ENCODE measurements around the gene PCDH9. TPM values are rescaled to one million over a fixed set of nuclear protein-coding genes. Genes with fewer than 3 reads are reported as not detected.
"Not testable (repeated sequence)": the region's sequence is repeated elsewhere in the genome, so short reads cannot be mapped to it uniquely, and the experiment has no call there.

PCDH9 gene
- total RNA-seq, 1 donor from 2014 or later: 0.21 TPM

GRCh38 chr13:66778461-66778860, 451.7 kb downstream of the PCDH9 start:
- no peak overlapping the region for H3K27ac Mint-ChIP-seq

GRCh38 chr13:66775196-66775595, 454.9 kb downstream of the PCDH9 start:
- intact Hi-C loops (cut with micrococcal nuclease): no loop called here
- Mint-ChIP-seq H3K4me1 (ENCODE audit: low read depth) (no peaks in the 10 kb centered on the region), H3K36me3 (ENCODE audit: low read depth) (no peaks in the 10 kb centered on the region), H3K9me3 (peaks cover 8% of the 10 kb centered on the region), H3K27me3 (ENCODE audit: insufficient read depth) (no peaks in the 10 kb centered on the region), H3K27ac (no peak overlapping the region), H3K4me3 (no peak overlapping the region)
- DNase-seq (ENCODE audit: low spot score): no peak

More at GRCh38 chr13:66778461-66778860, 451.7 kb downstream of the PCDH9 start:
- Mint-ChIP-seq H3K9me3 (peaks cover 5% of the 10 kb centered on the region), H3K4me3 (no peak overlapping the region), H3K36me3 (ENCODE audit: low read depth) (no peaks in the 10 kb centered on the region), H3K4me1 (ENCODE audit: low read depth) (no peaks in the 10 kb centered on the region), H3K27me3 (ENCODE audit: insufficient read depth) (no peaks in the 10 kb centered on the region)
- no peak for DNase-seq (ENCODE audit: low spot score)
- intact Hi-C loops (cut with micrococcal nuclease): no loop called here

GRCh38 chr13:66774046-66774445, 456.1 kb downstream of the PCDH9 start:
- Mint-ChIP-seq H3K9me3 (peaks cover 8% of the 10 kb centered on the region), H3K4me3 (no peak overlapping the region), H3K4me1 (ENCODE audit: low read depth) (no peaks in the 10 kb centered on the region), H3K27ac (no peak overlapping the region), H3K27me3 (ENCODE audit: insufficient read depth) (no peaks in the 10 kb centered on the region), H3K36me3 (ENCODE audit: low read depth) (no peaks in the 10 kb centered on the region)
- DNase-seq (ENCODE audit: low spot score): no peak
- intact Hi-C loops (cut with micrococcal nuclease): no loop called here

- no peak overlapping the region for H3K4me3 Mint-ChIP-seq
- H3K36me3 Mint-ChIP-seq (ENCODE audit: low read depth): no peaks in the 10 kb centered on the region
- no peaks in the 10 kb centered on the region for H3K4me1 Mint-ChIP-seq (ENCODE audit: low read depth)
- peaks cover 14% of the 10 kb centered on the region for H3K9me3 Mint-ChIP-seq
- no peak overlapping the region for H3K27ac Mint-ChIP-seq
- intact Hi-C loops (cut with micrococcal nuclease): no loop called here
- no peak for DNase-seq (ENCODE audit: low spot score)
- H3K27me3 Mint-ChIP-seq (ENCODE audit: insufficient read depth): no peaks in the 10 kb centered on the region
These were observed 464.6 kb downstream of the PCDH9 start for GRCh38 chr13:66765559-66765958.

DNA sequence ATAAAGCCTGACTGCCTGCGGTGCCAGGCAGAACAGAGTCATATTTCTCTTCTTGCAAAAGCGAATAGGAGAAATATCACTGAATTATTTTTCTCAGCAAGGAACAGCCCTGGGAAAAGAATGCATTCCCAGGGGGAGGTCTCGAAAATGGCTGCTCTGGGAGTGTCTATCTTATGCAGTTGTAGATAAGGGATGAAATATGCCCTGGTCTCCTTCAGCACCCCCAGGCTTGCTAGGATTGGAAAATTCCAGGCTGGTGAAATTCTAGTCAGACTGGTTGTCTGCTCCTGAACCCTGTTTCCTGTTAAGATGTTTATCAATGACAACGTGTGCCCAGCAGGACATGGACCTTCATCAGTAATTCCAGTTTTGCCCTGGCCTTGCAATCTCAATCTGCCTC, 469.5 kb downstream of the PCDH9 start:
- H3K27me3 Mint-ChIP-seq (ENCODE audit: insufficient read depth); H3K4me3 Mint-ChIP-seq; H3K36me3 Mint-ChIP-seq (ENCODE audit: low read depth); intact Hi-C loops (cut with micrococcal nuclease); DNase-seq (ENCODE audit: low spot score); H3K4me1 Mint-ChIP-seq (ENCODE audit: low read depth); H3K27ac Mint-ChIP-seq: not testable (repeated sequence)
- peaks cover 14% of the 10 kb centered on the region for H3K9me3 Mint-ChIP-seq

DNA sequence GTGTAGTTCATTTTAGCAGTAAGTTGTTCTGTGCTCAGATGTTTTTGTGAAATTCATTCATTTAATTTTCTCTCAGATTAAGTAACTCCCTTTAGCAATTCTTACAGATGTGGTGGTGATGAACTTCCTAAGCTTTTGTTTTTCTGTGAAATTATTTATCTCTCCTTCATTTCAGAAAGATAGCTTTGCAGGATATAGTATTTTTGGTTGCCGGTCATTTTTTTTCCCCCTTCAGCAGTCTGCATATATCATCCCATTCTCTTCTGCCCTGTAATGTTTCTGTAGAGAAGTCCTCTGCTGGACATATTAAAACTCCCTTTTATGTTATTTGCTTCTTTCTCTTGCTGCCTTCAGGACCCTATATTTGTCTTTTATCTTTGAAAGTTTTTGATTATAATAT, 470.2 kb downstream of the PCDH9 start:
- peaks cover 14% of the 10 kb centered on the region for H3K9me3 Mint-ChIP-seq
- DNase-seq (ENCODE audit: low spot score): no peak
- H3K4me3 Mint-ChIP-seq: no peak overlapping the region
- no peaks in the 10 kb centered on the region for H3K36me3 Mint-ChIP-seq (ENCODE audit: low read depth)
- no peaks in the 10 kb centered on the region for H3K27me3 Mint-ChIP-seq (ENCODE audit: insufficient read depth)
- H3K27ac Mint-ChIP-seq: no peak overlapping the region
- intact Hi-C loops (cut with micrococcal nuclease): no loop called here
- H3K4me1 Mint-ChIP-seq (ENCODE audit: low read depth): no peaks in the 10 kb centered on the region

GRCh38 chr13:66751691-66752090, 478.4 kb downstream of the PCDH9 start:
- Mint-ChIP-seq H3K36me3 (ENCODE audit: low read depth) (no peaks in the 10 kb centered on the region), H3K27me3 (ENCODE audit: insufficient read depth) (no peaks in the 10 kb centered on the region), H3K4me1 (ENCODE audit: low read depth) (no peaks in the 10 kb centered on the region), H3K9me3 (peaks cover 8% of the 10 kb centered on the region), H3K27ac (no peak overlapping the region), H3K4me3 (no peak overlapping the region)
- DNase-seq (ENCODE audit: low spot score): no peak
- intact Hi-C loops (cut with micrococcal nuclease): no loop called here

DNA sequence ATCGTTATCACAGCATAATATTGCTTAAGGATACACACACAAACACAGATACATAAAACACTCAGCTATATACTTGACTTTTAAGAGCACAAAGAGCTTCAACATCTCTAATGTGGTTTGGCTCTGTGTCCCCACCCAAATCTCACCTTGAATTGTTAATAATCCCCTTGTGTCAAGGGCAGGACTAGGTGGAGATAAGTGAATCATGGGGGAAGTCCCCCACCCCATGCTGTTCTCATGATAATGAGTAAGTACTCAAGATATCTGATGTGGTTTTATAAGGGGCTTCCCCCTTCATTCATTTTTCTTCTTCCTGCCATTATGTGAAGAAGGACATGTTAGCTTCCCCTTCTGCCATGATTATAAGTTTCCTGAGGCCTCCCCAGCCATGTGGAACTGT, 481.4 kb downstream of the PCDH9 start:
- H3K9me3 Mint-ChIP-seq: peaks cover 8% of the 10 kb centered on the region
- DNase-seq (ENCODE audit: low spot score): no peak
- H3K4me3 Mint-ChIP-seq: no peak overlapping the region

GRCh38 chr13:66745307-66745706, 484.8 kb downstream of the PCDH9 start:
- H3K27ac Mint-ChIP-seq: no peak overlapping the region
- no peak for DNase-seq (ENCODE audit: low spot score)
- no peaks in the 10 kb centered on the region for H3K4me1 Mint-ChIP-seq (ENCODE audit: low read depth)
- H3K4me3 Mint-ChIP-seq: no peak overlapping the region
- H3K36me3 Mint-ChIP-seq (ENCODE audit: low read depth): no peaks in the 10 kb centered on the region
- H3K9me3 Mint-ChIP-seq: peaks cover 8% of the 10 kb centered on the region
- intact Hi-C loops (cut with micrococcal nuclease): no loop called here
- H3K27me3 Mint-ChIP-seq (ENCODE audit: insufficient read depth): no peaks in the 10 kb centered on the region

More for the DNA sequence above, 481.4 kb downstream of the PCDH9 start:
- Mint-ChIP-seq H3K27ac (no peak overlapping the region), H3K36me3 (ENCODE audit: low read depth) (no peaks in the 10 kb centered on the region), H3K27me3 (ENCODE audit: insufficient read depth) (no peaks in the 10 kb centered on the region), H3K4me1 (ENCODE audit: low read depth) (no peaks in the 10 kb centered on the region)
- intact Hi-C loops (cut with micrococcal nuclease): no loop called here

- H3K36me3 Mint-ChIP-seq (ENCODE audit: low read depth): no peaks in the 10 kb centered on the region
- intact Hi-C loops (cut with micrococcal nuclease): no loop called here
- H3K27ac Mint-ChIP-seq: no peak overlapping the region
- H3K4me1 Mint-ChIP-seq (ENCODE audit: low read depth): no peaks in the 10 kb centered on the region
- H3K9me3 Mint-ChIP-seq: no peaks in the 10 kb centered on the region
- DNase-seq (ENCODE audit: low spot score): no peak
- H3K27me3 Mint-ChIP-seq (ENCODE audit: insufficient read depth): no peaks in the 10 kb centered on the region
- H3K4me3 Mint-ChIP-seq: no peak overlapping the region
These were observed 506.6 kb downstream of the PCDH9 start for GRCh38 chr13:66723576-66723975.

- intact Hi-C loops (cut with micrococcal nuclease): no loop called here
- no peaks in the 10 kb centered on the region for H3K27me3 Mint-ChIP-seq (ENCODE audit: insufficient read depth)
- no peaks in the 10 kb centered on the region for H3K36me3 Mint-ChIP-seq (ENCODE audit: low read depth)
- DNase-seq (ENCODE audit: low spot score): no peak
- no peaks in the 10 kb centered on the region for H3K9me3 Mint-ChIP-seq
- H3K27ac Mint-ChIP-seq: no peak overlapping the region
- H3K4me3 Mint-ChIP-seq: no peak overlapping the region
- no peaks in the 10 kb centered on the region for H3K4me1 Mint-ChIP-seq (ENCODE audit: low read depth)
These were observed 513.6 kb downstream of the PCDH9 start for GRCh38 chr13:66716538-66716937.

- H3K36me3 Mint-ChIP-seq (ENCODE audit: low read depth): no peaks in the 10 kb centered on the region
- H3K4me1 Mint-ChIP-seq (ENCODE audit: low read depth): no peaks in the 10 kb centered on the region
- DNase-seq (ENCODE audit: low spot score): no peak
- no peaks in the 10 kb centered on the region for H3K9me3 Mint-ChIP-seq
- no peaks in the 10 kb centered on the region for H3K27me3 Mint-ChIP-seq (ENCODE audit: insufficient read depth)
- no peak overlapping the region for H3K4me3 Mint-ChIP-seq
- intact Hi-C loops (cut with micrococcal nuclease): no loop called here
- H3K27ac Mint-ChIP-seq: no peak overlapping the region
These were observed 515.3 kb downstream of the PCDH9 start for GRCh38 chr13:66714795-66715194.

DNA sequence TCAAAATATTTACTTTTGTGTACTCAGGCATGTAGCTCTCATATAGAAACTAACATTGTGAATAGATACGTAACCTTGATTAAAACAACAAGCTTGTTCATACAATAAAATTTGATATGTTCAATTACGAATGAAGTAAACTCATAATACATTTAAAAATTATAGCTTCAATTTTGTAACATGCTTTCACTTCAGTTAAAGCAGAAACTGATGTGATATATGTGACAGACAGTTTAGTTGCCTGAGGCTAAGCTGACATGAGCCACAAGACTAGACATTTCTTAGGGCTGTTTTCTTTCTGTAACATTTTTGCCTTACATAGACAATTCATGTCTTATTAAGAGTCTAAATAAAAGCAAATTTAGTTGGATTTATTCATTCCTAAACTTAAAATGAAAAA, 526.0 kb downstream of the PCDH9 start:
- Mint-ChIP-seq H3K36me3 (ENCODE audit: low read depth) (no peaks in the 10 kb centered on the region), H3K27me3 (ENCODE audit: insufficient read depth) (no peaks in the 10 kb centered on the region), H3K4me3 (no peak overlapping the region), H3K4me1 (ENCODE audit: low read depth) (no peaks in the 10 kb centered on the region), H3K9me3 (no peaks in the 10 kb centered on the region), H3K27ac (no peak overlapping the region)
- DNase-seq (ENCODE audit: low spot score): no peak
- intact Hi-C loops (cut with micrococcal nuclease): no loop called here

- H3K27ac Mint-ChIP-seq: no peak overlapping the region
- H3K4me3 Mint-ChIP-seq: no peak overlapping the region
- no peak for DNase-seq (ENCODE audit: low spot score)
These were observed 526.5 kb downstream of the PCDH9 start for GRCh38 chr13:66703597-66703996.

More at GRCh38 chr13:66703597-66703996, 526.5 kb downstream of the PCDH9 start:
- intact Hi-C loops (cut with micrococcal nuclease): no loop called here
- Mint-ChIP-seq H3K36me3 (ENCODE audit: low read depth) (no peaks in the 10 kb centered on the region), H3K9me3 (no peaks in the 10 kb centered on the region), H3K4me1 (ENCODE audit: low read depth) (no peaks in the 10 kb centered on the region), H3K27me3 (ENCODE audit: insufficient read depth) (no peaks in the 10 kb centered on the region)

Measured in activated T-helper 1 cell treated with anti-CD3 and anti-CD28 coated beads, Interleukin-12 subunit alpha, Interleukin-12 subunit beta, Interleukin-2, Interleukin-4 antibody, amounts not matched to agents 30 ng/mL and 10 ng/mL and 1 ng/mL, durations not matched to agents 14 hours and 24 hours and 36 hours (primary cell).